H1 (cell line): Measurements from ENCODE around the gene EHD4. TPM values are rescaled to one million over a fixed set of nuclear protein-coding genes. Genes with fewer than 3 reads are reported as not detected.

Experiments
- CHD7 ChIP-seq: fragments of 300-600 bp; sonication (generic); IDR thresholded peaks from 2 replicates; pipeline ENCODE4 v1.7.1; 2012; ENCODE audit warnings: low read length, moderate library complexity, mild to moderate bottlenecking, inconsistent platforms; ENCODE audit not compliant: insufficient replicate concordance
- polyA plus RNA-seq, 7 experiments: library from polyadenylated mRNA; depleted of rRNA in 3 of 7; stranded (reverse) in 5 of 7; unstranded in 2 of 7; fragments of >200 nt in 5 of 7; fragments of 200-250 nt in 2 of 7; gene quantifications; 1 replicate in 5 of 7; 2 replicates in 1 of 7; 4 replicates in 1 of 7; pipeline versions ENCODE4 v1.2.1 to v1.2.3, GENCODE V29; 2011 to 2013; ENCODE audit warnings: missing spikeins in 2 of 7, mixed read lengths in 2 of 7
- total RNA-seq: library from RNA; stranded (reverse); fragmentation: NEBNext Ultra II Directional; extraction: Animal tissue kit (Norgen Biotek cat#: 25700); gene quantifications from 2 replicates; pipeline ENCODE4 v1.2.1, GENCODE V29; 2021

EHD4 gene
- total and polyA plus RNA-seq, 2 of the 8 experiments (the other 6 are each of a cell fraction or from before 2014, with no cell fraction given), result 17.5 to 24.5 TPM

- no peak for TF ChIP-seq CHD7
Measured at GRCh38 chr15:41877631-41878354, 94.6 kb downstream of the EHD4 start (continued).
